ENCODE data around the gene MALT1.
"Not testable (repeated sequence)": the region's sequence is repeated elsewhere in the genome, so short reads cannot be mapped to it uniquely, and the experiment has no call there.

MALT1 gene

DNA sequence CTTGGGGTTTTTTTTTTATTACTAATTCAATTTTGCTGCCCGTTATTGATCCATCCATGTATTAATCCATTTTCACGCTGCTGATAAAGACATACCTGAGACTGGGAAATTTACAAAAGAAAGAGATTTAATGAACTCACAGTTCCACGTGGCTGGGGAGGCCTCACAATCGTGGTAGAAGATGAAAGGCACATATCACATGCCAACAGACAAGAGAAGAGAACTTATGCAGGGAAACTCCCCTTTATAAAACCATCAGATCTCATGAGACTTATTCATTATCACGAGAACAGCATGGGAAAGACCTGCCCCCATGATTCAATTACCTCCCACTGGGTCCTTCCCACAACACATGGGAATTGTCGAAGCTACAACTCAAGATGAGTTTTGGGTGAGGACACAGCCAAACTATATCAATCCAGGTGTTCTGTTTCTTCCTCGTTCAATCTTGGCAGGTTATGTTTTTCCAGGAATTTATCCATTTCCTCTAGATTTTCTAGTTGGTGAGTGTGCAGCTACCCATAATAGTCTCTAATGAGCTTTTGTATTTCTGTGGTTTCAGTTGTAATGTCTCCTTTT lies 18.0 kb upstream of the MALT1 start:
- not testable (repeated sequence) for H2AFZ ChIP-seq (ENCODE audit: insufficient read depth, low read length, poor library complexity); H3K27me3 ChIP-seq (ENCODE audit: insufficient read depth, low read length); H4K91ac ChIP-seq (ENCODE audit: low read depth, low read length); H3K79me1 ChIP-seq (ENCODE audit: low read length); H2AK5ac ChIP-seq (ENCODE audit: low read length); H2BK5ac ChIP-seq (ENCODE audit: low read depth, low read length, poor library complexity); H3K9me3 ChIP-seq (ENCODE audit: insufficient read depth, low read depth, low read length); H3K4me2 ChIP-seq (ENCODE audit: low read length); H3K4ac ChIP-seq (ENCODE audit: low read depth, low read length); H3K18ac ChIP-seq (ENCODE audit: low read length); H3K14ac ChIP-seq (ENCODE audit: low read length); H2BK120ac ChIP-seq (ENCODE audit: insufficient read depth, low read length, poor library complexity); DNase-seq; H3K36me3 ChIP-seq (ENCODE audit: control insufficient read depth in 1 of 2, insufficient read depth in 2 of 2, low read length in 2 of 2); H4K12ac ChIP-seq (ENCODE audit: low read depth, low read length); H3K4me3 ChIP-seq (ENCODE audit: low read depth, low read length); H2BK12ac ChIP-seq (ENCODE audit: low read length); H3K9ac ChIP-seq (ENCODE audit: low read length); H3K4me1 ChIP-seq (ENCODE audit: control insufficient read depth in 1 of 2, insufficient read depth in 2 of 2, low read length in 2 of 2); H4K8ac ChIP-seq (ENCODE audit: low read depth, low read length); H3K27ac ChIP-seq (ENCODE audit: low read depth, low read length); H3K23ac ChIP-seq (ENCODE audit: low read length); H3K79me2 ChIP-seq (ENCODE audit: control insufficient read depth, insufficient read depth, low read length, poor library complexity)
- WGBS (ENCODE audit: extremely low coverage, insufficient coverage, insufficient read length): no CpG with 5 or more reads among the region's 7 CpGs

- H2BK120ac ChIP-seq (ENCODE audit: insufficient read depth, low read length, poor library complexity): no peak overlapping the region
Measured at GRCh38 chr18:58653814-58654509, 17.3 kb upstream of the MALT1 start.

DNA sequence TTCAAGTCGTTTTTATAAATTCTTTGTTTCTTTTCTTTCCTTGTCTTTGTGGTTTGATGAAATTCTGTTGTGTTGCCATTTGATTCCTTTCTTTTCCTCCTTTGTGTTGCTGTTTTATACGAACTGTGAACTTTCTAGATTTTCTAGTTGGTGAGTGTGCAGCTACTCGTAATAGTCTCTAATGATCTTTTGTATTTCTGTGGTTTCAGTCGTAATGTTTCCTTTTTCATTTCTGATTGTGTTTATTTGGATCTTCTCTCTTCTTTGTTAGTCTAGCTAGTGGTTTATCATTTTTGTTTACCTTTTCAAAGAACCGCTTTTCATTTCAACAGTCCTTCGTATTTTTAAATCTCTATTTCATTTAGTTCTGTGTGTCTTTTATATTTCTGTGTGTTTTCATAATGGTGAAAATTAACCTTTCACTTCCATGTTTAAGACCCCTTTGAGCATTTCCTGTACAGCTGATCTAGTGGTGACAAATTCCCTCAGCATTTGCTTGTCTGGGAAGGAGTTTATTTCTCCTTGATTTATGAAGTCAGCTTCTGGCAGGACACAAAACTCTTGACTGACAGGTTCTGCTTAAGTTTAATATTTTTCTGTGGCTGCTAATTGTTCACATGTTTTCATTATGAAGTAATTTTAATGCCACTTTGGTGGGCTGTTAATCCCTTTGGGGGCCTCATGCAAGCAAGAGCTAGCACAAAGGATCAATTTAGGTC lies 16.2 kb upstream of the MALT1 start:
- Histone ChIP-seq H2BK120ac (ENCODE audit: insufficient read depth, low read length, poor library complexity) (no peak overlapping the region), H2AFZ (ENCODE audit: insufficient read depth, low read length, poor library complexity) (no peak overlapping the region), H2BK12ac (ENCODE audit: low read length) (no peak overlapping the region), H3K9ac (ENCODE audit: low read length) (no peak overlapping the region), H3K79me1 (ENCODE audit: low read length) (no peaks in the 10 kb centered on the region), H2AK5ac (ENCODE audit: low read length) (no peak overlapping the region), H2BK5ac (ENCODE audit: low read depth, low read length, poor library complexity) (no peak overlapping the region), H3K4me3 (ENCODE audit: low read depth, low read length) (no peak overlapping the region), H3K23ac (ENCODE audit: low read length) (no peak overlapping the region), H4K8ac (ENCODE audit: low read depth, low read length) (no peak overlapping the region), H3K18ac (ENCODE audit: low read length) (no peak overlapping the region), H4K91ac (ENCODE audit: low read depth, low read length) (no peak overlapping the region), H3K14ac (ENCODE audit: low read length) (no peak overlapping the region), H3K79me2 (ENCODE audit: control insufficient read depth, insufficient read depth, low read length, poor library complexity) (no peaks in the 10 kb centered on the region), H3K4me2 (ENCODE audit: low read length) (no peak overlapping the region), H3K4me1 (ENCODE audit: control insufficient read depth in 1 of 2, insufficient read depth in 2 of 2, low read length in 2 of 2) (no peaks in the 10 kb centered on the region), H4K12ac (ENCODE audit: low read depth, low read length) (no peak overlapping the region), H3K36me3 (ENCODE audit: control insufficient read depth in 1 of 2, insufficient read depth in 2 of 2, low read length in 2 of 2) (no peaks in the 10 kb centered on the region), H3K27me3 (ENCODE audit: insufficient read depth, low read length) (no peaks in the 10 kb centered on the region), H3K27ac (ENCODE audit: low read depth, low read length) (no peak overlapping the region), H3K9me3 (ENCODE audit: insufficient read depth, low read depth, low read length) (no peaks in the 10 kb centered on the region), H3K4ac (ENCODE audit: low read depth, low read length) (no peak overlapping the region)
- WGBS (ENCODE audit: extremely low coverage, insufficient coverage, insufficient read length): no CpG with 5 or more reads among the region's 6 CpGs
- DNase-seq: no peak

More at GRCh38 chr18:58653814-58654509, 17.3 kb upstream of the MALT1 start:
- Histone ChIP-seq H3K27me3 (ENCODE audit: insufficient read depth, low read length) (no peaks in the 10 kb centered on the region), H3K4ac (ENCODE audit: low read depth, low read length) (no peak overlapping the region), H2BK12ac (ENCODE audit: low read length) (no peak overlapping the region), H3K9ac (ENCODE audit: low read length) (no peak overlapping the region), H3K14ac (ENCODE audit: low read length) (no peak overlapping the region), H4K12ac (ENCODE audit: low read depth, low read length) (no peak overlapping the region), H3K18ac (ENCODE audit: low read length) (no peak overlapping the region), H2AFZ (ENCODE audit: insufficient read depth, low read length, poor library complexity) (no peak overlapping the region), H2BK5ac (ENCODE audit: low read depth, low read length, poor library complexity) (no peak overlapping the region), H2AK5ac (ENCODE audit: low read length) (no peak overlapping the region), H4K91ac (ENCODE audit: low read depth, low read length) (no peak overlapping the region), H3K79me1 (ENCODE audit: low read length) (no peaks in the 10 kb centered on the region), H3K4me2 (ENCODE audit: low read length) (no peak overlapping the region), H3K36me3 (ENCODE audit: control insufficient read depth in 1 of 2, insufficient read depth in 2 of 2, low read length in 2 of 2) (no peaks in the 10 kb centered on the region), H3K23ac (ENCODE audit: low read length) (no peak overlapping the region), H3K27ac (ENCODE audit: low read depth, low read length) (no peak overlapping the region), H3K9me3 (ENCODE audit: insufficient read depth, low read depth, low read length) (no peaks in the 10 kb centered on the region), H3K79me2 (ENCODE audit: control insufficient read depth, insufficient read depth, low read length, poor library complexity) (no peaks in the 10 kb centered on the region), H4K8ac (ENCODE audit: low read depth, low read length) (no peak overlapping the region), H3K4me1 (ENCODE audit: control insufficient read depth in 1 of 2, insufficient read depth in 2 of 2, low read length in 2 of 2) (no peaks in the 10 kb centered on the region), H3K4me3 (ENCODE audit: low read depth, low read length) (no peak overlapping the region)
- no CpG with 5 or more reads among the region's 3 CpGs for WGBS (ENCODE audit: extremely low coverage, insufficient coverage, insufficient read length)
- DNase-seq: no peak

DNA sequence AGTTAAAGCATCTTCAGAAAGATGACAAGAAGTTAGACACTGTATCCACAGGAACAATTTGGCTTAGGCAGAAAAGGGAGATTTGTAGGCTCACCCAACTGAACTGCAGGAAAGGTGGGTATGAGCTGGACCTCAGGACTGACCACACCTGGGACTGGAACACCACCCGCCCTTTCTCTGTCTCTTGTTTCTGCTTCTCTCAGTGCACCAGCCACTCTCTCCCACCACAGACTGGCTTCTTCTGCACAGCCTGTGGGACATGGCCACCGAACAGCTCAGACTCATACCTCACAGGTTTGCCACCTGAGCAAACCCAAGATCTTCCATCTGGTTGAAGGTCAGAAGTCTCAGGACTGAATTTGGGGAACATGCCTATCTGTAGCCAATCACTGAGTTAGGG lies 14.2 kb upstream of the MALT1 start:
- no peak overlapping the region for H2BK5ac ChIP-seq (ENCODE audit: low read depth, low read length, poor library complexity)
- H3K79me2 ChIP-seq (ENCODE audit: control insufficient read depth, insufficient read depth, low read length, poor library complexity): no peaks in the 10 kb centered on the region
- no peak for DNase-seq
- H2AFZ ChIP-seq (ENCODE audit: insufficient read depth, low read length, poor library complexity): no peak overlapping the region
- no peak overlapping the region for H3K23ac ChIP-seq (ENCODE audit: low read length)
- no peak overlapping the region for H3K27ac ChIP-seq (ENCODE audit: low read depth, low read length)
- H3K4me2 ChIP-seq (ENCODE audit: low read length): no peak overlapping the region
- H3K4ac ChIP-seq (ENCODE audit: low read depth, low read length): no peak overlapping the region
- H3K27me3 ChIP-seq (ENCODE audit: insufficient read depth, low read length): no peaks in the 10 kb centered on the region
- H2BK120ac ChIP-seq (ENCODE audit: insufficient read depth, low read length, poor library complexity): no peak overlapping the region
- H3K14ac ChIP-seq (ENCODE audit: low read length): no peak overlapping the region
- H3K9me3 ChIP-seq (ENCODE audit: insufficient read depth, low read depth, low read length): no peaks in the 10 kb centered on the region
- no CpG with 5 or more reads among the region's 2 CpGs for WGBS (ENCODE audit: extremely low coverage, insufficient coverage, insufficient read length)
- H3K79me1 ChIP-seq (ENCODE audit: low read length): no peaks in the 10 kb centered on the region
- no peak overlapping the region for H2BK12ac ChIP-seq (ENCODE audit: low read length)
- H4K91ac ChIP-seq (ENCODE audit: low read depth, low read length): no peak overlapping the region
- H3K4me1 ChIP-seq (ENCODE audit: control insufficient read depth in 1 of 2, insufficient read depth in 2 of 2, low read length in 2 of 2): no peaks in the 10 kb centered on the region
- no peak overlapping the region for H3K18ac ChIP-seq (ENCODE audit: low read length)
- no peak overlapping the region for H4K12ac ChIP-seq (ENCODE audit: low read depth, low read length)
- H2AK5ac ChIP-seq (ENCODE audit: low read length): no peak overlapping the region
- no peaks in the 10 kb centered on the region for H3K36me3 ChIP-seq (ENCODE audit: control insufficient read depth in 1 of 2, insufficient read depth in 2 of 2, low read length in 2 of 2)
- H3K9ac ChIP-seq (ENCODE audit: low read length): no peak overlapping the region
- peak overlapping the region; percentile 1 for H3K4me3 ChIP-seq (ENCODE audit: low read depth, low read length)
- H4K8ac ChIP-seq (ENCODE audit: low read depth, low read length): no peak overlapping the region
